HG02938 (cell line): Measurements from ENCODE around the gene PGAP3.
"Not testable (repeated sequence)": the region's sequence is repeated elsewhere in the genome, so short reads cannot be mapped to it uniquely, and the experiment has no call there.

ENCODE experiments used
- ATAC-seq: cut with Tn5 transposase; IDR thresholded peaks from one replicate; pipeline ENCODE4 v1.9.1; 2021; ENCODE audit warnings: mild to moderate bottlenecking, moderate library complexity; ENCODE audit not compliant: unreplicated experiment

Gene PGAP3

GRCh38 chr17:39699157-39699817, 11.4 kb upstream of the PGAP3 start:
- not testable (repeated sequence) for ATAC-seq

GRCh38 chr17:39697961-39698360, 10.1 kb upstream of the PGAP3 start:
- ATAC-seq: no peak

- ATAC-seq: no peak
Measured at GRCh38 chr17:39696731-39697130, 8.9 kb upstream of the PGAP3 start.

- ATAC-seq: no peak
Measured at GRCh38 chr17:39695089-39695474, 7.2 kb upstream of the PGAP3 start.

- no peak for ATAC-seq
Measured at GRCh38 chr17:39694593-39694992, 6.7 kb upstream of the PGAP3 start.

GRCh38 chr17:39688945-39689344, 1.1 kb upstream of the PGAP3 start:
- no peak for ATAC-seq

- no peak for ATAC-seq
Measured at GRCh38 chr17:39688475-39688835, 598 bp upstream of the PGAP3 start.

- ATAC-seq: no peak
Measured at GRCh38 chr17:39687101-39687545, 734 bp downstream of the PGAP3 start.

GRCh38 chr17:39684369-39685192, 3.3 kb downstream of the PGAP3 start:
- ATAC-seq: no peak

GRCh38 chr17:39683295-39683939, 4.4 kb downstream of the PGAP3 start:
- no peak for ATAC-seq

GRCh38 chr17:39679521-39680192, 8.2 kb downstream of the PGAP3 start:
- no peak for ATAC-seq

- no peak for ATAC-seq
Measured at GRCh38 chr17:39678340-39679116, 9.3 kb downstream of the PGAP3 start.

- no peak for ATAC-seq
Measured at GRCh38 chr17:39677542-39678339, 10.1 kb downstream of the PGAP3 start.

GRCh38 chr17:39677072-39677471, 10.8 kb downstream of the PGAP3 start:
- ATAC-seq: no peak

GRCh38 chr17:39676198-39676819, 11.5 kb downstream of the PGAP3 start:
- ATAC-seq: no peak

- ATAC-seq: no peak
Measured at GRCh38 chr17:39675390-39676082, 12.3 kb downstream of the PGAP3 start.

- ATAC-seq: no peak
Measured at GRCh38 chr17:39674702-39675389, 13.0 kb downstream of the PGAP3 start.

GRCh38 chr17:39674179-39674578, 13.7 kb downstream of the PGAP3 start:
- no peak for ATAC-seq
